Ovary (tissue), 3 donors: ENCODE measurements around the gene HNRNPC.

Experiments
- CTCF ChIP-seq, 3 donors: fragments of 450-650 bp in 2 of 3; fragments of 200-600 bp in 1 of 3; IDR thresholded peaks; one replicate each; pipeline versions ENCODE4 v1.5.1 to v1.8.0; 2016 to 2022; ENCODE audit warnings: antibody characterized with exemption in 3 of 3, mild to moderate bottlenecking in 1 of 3
- EP300 ChIP-seq: sonication (generic); formaldehyde crosslinking; IDR thresholded peaks from one replicate; pipeline ENCODE4 v1.6.1; 2017; ENCODE audit warnings: antibody characterized with exemption
- donor health status: DM: no; HTN: no; CAD: no.

DNA sequence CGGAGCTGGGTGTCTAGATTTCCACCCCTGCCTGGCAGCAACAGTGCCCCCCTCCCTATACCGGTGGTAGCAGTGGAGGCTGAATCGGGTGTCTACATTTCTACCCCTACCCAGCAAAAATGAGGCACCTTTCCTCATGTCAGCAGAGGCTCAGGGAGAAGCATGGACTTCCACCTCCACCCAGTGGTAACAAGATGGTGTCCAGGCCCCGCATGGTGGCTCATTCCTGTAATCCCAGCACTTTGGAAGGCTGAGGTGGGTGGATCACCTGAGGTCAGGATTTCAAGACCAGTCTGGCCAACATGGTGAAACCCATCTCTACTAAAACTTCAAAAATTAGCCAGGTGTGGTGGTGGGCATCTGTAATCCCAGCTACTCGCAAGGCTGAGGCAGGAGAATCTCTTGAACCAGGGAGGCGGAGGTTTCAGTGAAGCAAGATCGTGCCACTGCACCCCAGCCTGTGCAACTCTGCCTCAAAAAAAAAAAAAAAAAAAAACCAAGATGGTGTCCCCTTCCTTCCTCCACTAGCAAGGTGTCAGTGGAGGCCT lies 77.9 kb downstream of the HNRNPC start:
- TF ChIP-seq EP300 = no peak
- no peak for TF ChIP-seq CTCF (IDR thresholded peaks at IDR 0.05)
